SK-N-MC (cell line): ENCODE data around the gene HBG2.

ENCODE experiments used
- DNase-seq: peaks from one replicate; pipeline ENCODE4 v3.0.0-alpha.2; 2011; ENCODE audit warnings: low read depth, low spot score
- H3K27ac ChIP-seq: fragments of 200-600 bp; sonication (generic); 2 replicates; pipeline ENCODE4 v1.5.1; 2016; ENCODE audit warnings: mixed run types
- H3K36me3 ChIP-seq: fragments of 200-600 bp; sonication (generic); 2 replicates; pipeline ENCODE4 v1.6.1; 2017; ENCODE audit warnings: antibody characterized with exemption, low read length, mixed read lengths; ENCODE audit not compliant: insufficient read depth
- H3K4me3 ChIP-seq: fragments of 200-600 bp; sonication (generic); 2 replicates; pipeline ENCODE4 v1.5.1; 2016
- H3K9ac ChIP-seq: fragments of 200-600 bp; sonication (generic); 2 replicates; pipeline ENCODE4 v1.8.0; 2017; ENCODE audit warnings: mixed run types, mixed read lengths; ENCODE audit not compliant: insufficient read length
- H3K9me3 ChIP-seq: fragments of 200-600 bp; sonication (generic); 2 replicates; pipeline ENCODE4 v1.6.1; 2017; ENCODE audit warnings: low read depth, mild to moderate bottlenecking, antibody characterized with exemption, low read length, moderate library complexity, mixed read lengths
- EZH2 ChIP-seq: fragments of 200-600 bp; sonication (generic); IDR thresholded peaks from one replicate; pipeline ENCODE4 v1.6.1; 2017; ENCODE audit warnings: antibody characterized with exemption
- FOXP2 ChIP-seq: optimal IDR thresholded peaks from 2 replicates; pipeline ENCODE3; 2011; ENCODE audit warnings: mild to moderate bottlenecking, moderate library complexity; ENCODE audit not compliant: insufficient read depth; ENCODE audit errors: extremely low read length, control extremely low read depth
- POLR2AphosphoS5 ChIP-seq: IDR thresholded peaks from 2 replicates; pipeline ENCODE4 v1.6.1; 2012; ENCODE audit warnings: mild to moderate bottlenecking, low read depth, low read length, borderline replicate concordance

HBG2 gene

GRCh38 chr11:5247472-5248192, 6.9 kb downstream of the HBG2 start:
- no peak overlapping the region for H3K27ac ChIP-seq
- TF ChIP-seq POLR2AphosphoS5 (no peak), EZH2 (no peak), FOXP2 (no peak)
- H3K9me3 ChIP-seq, result no peaks in the 10 kb centered on the region
- no peak overlapping the region for H3K4me3 ChIP-seq
- no peaks in the 10 kb centered on the region for H3K36me3 ChIP-seq
- no peak for DNase-seq
- no peak overlapping the region for H3K9ac ChIP-seq

DNA sequence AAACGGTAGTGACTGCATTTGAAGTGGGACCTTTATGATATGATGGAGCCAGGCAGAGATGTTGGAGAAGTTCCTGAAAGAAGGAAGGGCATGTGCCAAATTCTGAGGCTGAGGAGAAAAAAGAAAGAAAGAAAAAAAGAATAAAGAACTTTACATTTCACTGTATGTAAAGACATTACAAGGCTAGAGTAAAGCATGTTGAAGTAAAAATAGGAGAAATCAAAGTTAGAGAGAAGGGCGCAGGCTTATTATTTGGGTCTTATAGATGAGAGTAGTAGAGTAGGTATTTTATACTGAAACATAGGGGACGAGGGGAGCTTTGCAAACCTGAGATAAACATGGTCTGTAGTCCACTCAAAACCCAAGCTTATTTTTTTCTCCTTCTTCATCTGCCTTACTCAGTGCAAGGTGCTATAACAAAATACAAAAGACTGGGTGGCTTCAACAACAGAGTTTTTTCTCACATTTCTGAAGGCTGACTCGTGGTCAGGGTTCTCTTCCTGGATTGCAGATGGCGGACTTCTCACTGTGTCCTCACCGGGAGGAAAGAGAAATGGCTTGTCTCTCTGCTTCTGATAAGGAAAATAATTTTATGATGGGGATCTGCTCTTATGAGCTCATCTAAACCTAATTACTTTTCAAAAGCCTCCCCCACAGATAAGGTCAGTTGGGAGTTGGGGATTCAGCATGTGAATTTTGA, 7.7 kb downstream of the HBG2 start:
- H3K36me3 ChIP-seq, result no peaks in the 10 kb centered on the region
- no peak for TF ChIP-seq EZH2
- DNase-seq, result no peak
- H3K9ac ChIP-seq, result no peak overlapping the region
- no peak overlapping the region for H3K27ac ChIP-seq
- no peaks in the 10 kb centered on the region for H3K9me3 ChIP-seq
- H3K4me3 ChIP-seq, result no peak overlapping the region

GRCh38 chr11:5245155-5245554, 9.4 kb downstream of the HBG2 start:
- TF ChIP-seq EZH2, result no peak
- no peak for TF ChIP-seq POLR2AphosphoS5
- TF ChIP-seq FOXP2, result no peak
- no peak overlapping the region for H3K27ac ChIP-seq
- H3K9me3 ChIP-seq, result no peaks in the 10 kb centered on the region
- no peak overlapping the region for H3K4me3 ChIP-seq
- no peaks in the 10 kb centered on the region for H3K36me3 ChIP-seq
- DNase-seq, result no peak
- no peak overlapping the region for H3K9ac ChIP-seq

DNA sequence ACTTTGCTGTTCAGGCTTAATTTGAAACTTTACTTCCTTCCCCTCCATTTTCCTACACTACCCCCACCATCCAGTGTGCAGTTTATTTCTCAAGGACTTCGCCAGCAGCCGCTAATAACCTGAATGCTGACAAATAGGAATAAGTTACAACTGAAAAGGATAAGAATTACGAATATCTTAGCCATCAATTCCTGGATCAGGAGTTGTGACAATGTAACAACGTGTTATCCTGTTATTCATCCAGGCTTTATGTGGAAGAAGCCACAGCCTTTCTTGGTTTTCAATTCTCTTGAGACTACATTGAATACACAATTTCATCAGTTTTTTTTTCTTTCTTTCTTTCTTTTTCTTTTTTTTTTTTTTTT, 10.8 kb downstream of the HBG2 start:
- Histone ChIP-seq H3K27ac (no peak overlapping the region), H3K4me3 (no peak overlapping the region), H3K36me3 (no peaks in the 10 kb centered on the region), H3K9ac (no peak overlapping the region), H3K9me3 (no peaks in the 10 kb centered on the region)
- no peak for DNase-seq
- no peak for TF ChIP-seq POLR2AphosphoS5
- no peak for TF ChIP-seq FOXP2
- TF ChIP-seq EZH2, result no peak

DNA sequence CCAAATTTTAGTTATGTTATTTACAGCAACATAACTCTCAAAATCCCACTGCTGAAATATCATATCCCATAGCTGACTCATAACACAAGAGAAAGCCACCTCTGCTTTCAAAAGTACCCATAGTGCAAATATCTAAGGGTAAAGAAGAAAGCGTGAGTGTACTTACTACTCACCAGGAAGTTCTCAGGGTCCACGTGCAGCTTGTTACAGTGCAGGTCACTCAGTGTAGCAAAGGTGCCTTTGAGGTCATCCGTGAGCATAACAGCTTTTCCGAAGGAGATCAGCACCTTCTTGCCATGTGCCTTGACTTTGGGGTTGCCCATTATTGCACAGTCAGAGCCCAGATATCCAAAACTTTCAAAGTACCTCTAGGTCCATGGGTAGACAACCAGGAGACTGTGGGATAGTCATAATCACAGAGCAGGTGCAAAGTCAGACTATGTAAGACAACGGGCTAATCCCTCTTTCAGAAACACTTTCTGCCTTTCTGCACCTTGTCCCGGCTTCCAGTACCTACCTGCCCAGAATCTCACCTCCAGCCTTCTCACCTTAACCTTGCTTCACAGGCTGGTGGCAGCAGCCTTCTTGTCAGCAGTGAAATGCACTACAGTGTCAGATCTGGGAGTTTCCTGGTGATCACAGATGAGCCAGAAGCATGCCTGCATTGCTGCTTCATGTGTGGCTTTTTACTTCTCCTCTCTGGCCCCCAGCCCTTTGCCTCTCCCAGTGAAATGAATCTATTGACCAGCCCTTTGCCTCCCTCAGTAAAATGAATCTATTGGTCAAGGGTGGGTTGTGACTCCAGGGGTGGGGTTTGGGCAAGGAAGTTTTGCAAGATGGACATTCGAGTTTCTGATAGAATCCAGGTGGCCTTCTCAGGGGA, 11.4 kb downstream of the HBG2 start:
- DNase-seq, result no peak
- no peak for TF ChIP-seq EZH2
- TF ChIP-seq FOXP2, result no peak
- no peak overlapping the region for H3K9ac ChIP-seq
- no peak overlapping the region for H3K27ac ChIP-seq
- H3K4me3 ChIP-seq, result no peak overlapping the region
- H3K36me3 ChIP-seq, result no peaks in the 10 kb centered on the region
- no peaks in the 10 kb centered on the region for H3K9me3 ChIP-seq

DNA sequence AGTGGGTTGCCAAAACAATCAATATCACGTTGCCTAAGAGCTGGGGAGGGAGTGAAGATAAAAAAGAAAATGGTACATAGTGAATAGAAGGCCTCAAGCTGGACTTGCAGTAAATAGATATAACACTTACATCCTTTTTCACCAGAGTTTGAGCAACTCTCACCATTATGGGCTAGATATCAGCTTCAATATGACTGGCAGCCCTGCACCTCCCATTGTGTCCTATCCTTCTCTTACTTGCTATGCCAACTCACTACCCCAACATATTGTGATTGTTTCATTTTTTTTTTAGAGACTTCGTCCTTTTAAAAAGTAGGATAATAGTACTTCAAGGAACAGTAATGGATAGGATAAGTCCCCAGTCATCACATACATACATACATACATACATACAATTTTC, 12.4 kb downstream of the HBG2 start:
- no peak for DNase-seq
- no peak overlapping the region for H3K9ac ChIP-seq
- no peak for TF ChIP-seq FOXP2
- TF ChIP-seq POLR2AphosphoS5, result no peak
- no peak for TF ChIP-seq EZH2
- H3K9me3 ChIP-seq, result no peaks in the 10 kb centered on the region
- H3K4me3 ChIP-seq, result no peak overlapping the region
- H3K36me3 ChIP-seq, result no peaks in the 10 kb centered on the region
- H3K27ac ChIP-seq, result no peak overlapping the region

DNA sequence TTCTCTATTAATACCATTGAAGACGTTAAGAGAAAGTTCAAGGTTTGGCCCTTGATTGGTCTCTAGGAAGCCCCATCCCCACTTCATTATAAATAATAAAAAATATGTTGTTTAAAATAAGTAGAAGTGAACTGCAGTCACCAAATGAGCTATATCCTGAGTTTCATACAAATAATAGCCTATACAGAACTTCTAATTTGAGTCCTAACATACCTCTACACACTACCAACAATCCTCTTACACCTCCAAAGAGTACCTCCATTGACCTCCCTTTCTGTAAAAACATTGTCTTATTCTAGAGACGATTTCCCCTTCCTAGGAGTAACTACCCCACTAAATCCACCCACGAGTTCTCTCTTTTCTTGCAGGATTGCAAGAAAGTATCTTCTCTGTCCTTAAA, 13.1 kb downstream of the HBG2 start:
- no peak overlapping the region for H3K27ac ChIP-seq
- H3K9me3 ChIP-seq, result no peaks in the 10 kb centered on the region
- H3K9ac ChIP-seq, result no peak overlapping the region
- H3K4me3 ChIP-seq, result no peak overlapping the region
- H3K36me3 ChIP-seq, result no peaks in the 10 kb centered on the region
- TF ChIP-seq POLR2AphosphoS5 (no peak), FOXP2 (no peak), EZH2 (no peak)
- DNase-seq, result no peak

- no peaks in the 10 kb centered on the region for H3K36me3 ChIP-seq
- no peak for TF ChIP-seq FOXP2
- no peak for TF ChIP-seq EZH2
- TF ChIP-seq POLR2AphosphoS5, result no peak
- no peak for DNase-seq
- H3K4me3 ChIP-seq, result no peak overlapping the region
- H3K27ac ChIP-seq, result no peak overlapping the region
- H3K9me3 ChIP-seq, result no peaks in the 10 kb centered on the region
- H3K9ac ChIP-seq, result no peak overlapping the region
Observed at GRCh38 chr11:5240458-5240857, 14.1 kb downstream of the HBG2 start.
